GM19193 (cell line): Measurements from ENCODE around the gene POM121L12.

Experiments
- POLR2A ChIP-seq: IDR thresholded peaks from 4 replicates; pipeline ENCODE4 v1.6.1; 2011; ENCODE audit not compliant: insufficient read depth, insufficient read length; ENCODE audit errors: extremely low read depth

Gene POM121L12

DNA sequence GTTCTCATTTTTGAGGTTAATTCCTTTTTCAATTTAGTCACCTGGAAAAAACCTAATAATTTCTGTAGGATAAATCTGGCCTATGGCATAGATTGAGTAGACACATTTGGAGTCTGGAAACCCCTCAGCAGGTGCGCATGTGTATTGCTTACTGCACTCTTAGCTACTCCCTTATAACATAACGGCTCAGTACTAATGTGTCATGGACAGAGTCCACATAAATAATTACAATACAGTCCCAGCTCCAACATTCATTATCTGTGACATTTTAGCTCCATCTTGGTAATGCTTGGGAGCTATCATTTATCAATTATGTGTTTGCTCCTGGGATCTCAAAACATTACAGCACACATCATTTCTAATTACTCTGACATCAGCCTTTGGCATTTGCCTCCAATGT is 33.2 kb downstream of the POM121L12 start:
- no peak for TF ChIP-seq POLR2A

DNA sequence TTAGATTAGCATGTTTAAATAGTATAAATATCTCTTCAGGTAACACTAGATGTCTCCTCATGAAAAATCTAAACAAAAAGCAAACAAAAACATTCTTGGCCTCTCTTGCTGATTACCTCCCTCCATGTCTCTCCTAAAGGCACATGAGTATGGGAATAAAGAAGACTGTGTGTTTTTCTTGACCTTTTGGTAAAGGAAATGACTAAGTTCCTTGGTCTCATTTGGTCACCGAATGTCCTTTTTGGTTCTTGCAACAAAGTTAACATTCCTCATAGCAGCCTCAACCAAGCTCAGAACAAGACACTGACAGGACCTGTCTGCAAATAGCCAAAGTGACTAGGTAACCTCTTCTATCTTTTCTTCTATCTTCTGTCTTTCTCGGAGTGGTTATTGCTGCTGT is 35.5 kb downstream of the POM121L12 start:
- TF ChIP-seq POLR2A, result no peak
